Measurements from ENCODE around the gene LRP1B. TPM values are rescaled to one million over a fixed set of nuclear protein-coding genes. Genes with fewer than 3 reads are reported as not detected.

The LRP1B gene
- total RNA-seq, 4 donors from 2014 or later, result 0.42 to 0.71 (median 0.65) TPM

- Histone ChIP-seq H3K4me1 (no peaks in the 10 kb centered on the region), H3K27me3 (no peaks in the 10 kb centered on the region), H3K9me3 (no peaks in the 10 kb centered on the region), H3K4me3 (no peak overlapping the region), H3K36me3 (no peaks in the 10 kb centered on the region), H3K27ac (replicated peaks in 1 of 4) (no peak overlapping the region)
- WGBS, result 90% methylated on average over 3 of the region's 3 CpGs
- TF ChIP-seq POLR2A (IDR thresholded peaks at IDR 0.05; ENCODE audit: low read depth), result no peak
- no peak for TF ChIP-seq EP300 (IDR thresholded peaks at IDR 0.05)
- no peak for TF ChIP-seq POLR2AphosphoS5 (IDR thresholded peaks at IDR 0.05)
- no peak for TF ChIP-seq CTCF (IDR thresholded peaks at IDR 0.05)
- DNase-seq (ENCODE audit: extremely low spot score), result no peak
- intact Hi-C loops (cut with DNase I), result no loop called here
These were observed 420.1 kb downstream of the LRP1B start for GRCh38 chr2:141710589-141711239.

GRCh38 chr2:141709756-141710155 is 421.1 kb downstream of the LRP1B start:
- 74% methylated on average over 2 of the region's 2 CpGs for WGBS
- intact Hi-C loops (cut with DNase I), result no loop called here
- no peak for TF ChIP-seq EP300 (IDR thresholded peaks at IDR 0.05)
- TF ChIP-seq CTCF (IDR thresholded peaks at IDR 0.05), result no peak
- no peak for TF ChIP-seq POLR2A (IDR thresholded peaks at IDR 0.05; ENCODE audit: low read depth)
- no peak for TF ChIP-seq POLR2AphosphoS5 (IDR thresholded peaks at IDR 0.05)

GRCh38 chr2:141707486-141707885 is 423.3 kb downstream of the LRP1B start:
- intact Hi-C loops (cut with DNase I), result no loop called here
- no peaks in the 10 kb centered on the region for H3K9me3 ChIP-seq
- H3K36me3 ChIP-seq, result no peaks in the 10 kb centered on the region
- no peak for TF ChIP-seq POLR2A (IDR thresholded peaks at IDR 0.05; ENCODE audit: low read depth)
- TF ChIP-seq EP300 (IDR thresholded peaks at IDR 0.05), result no peak
- no peak for TF ChIP-seq POLR2AphosphoS5 (IDR thresholded peaks at IDR 0.05)
- H3K27ac ChIP-seq (replicated peaks in 1 of 4), result no peak overlapping the region
- H3K4me3 ChIP-seq, result no peak overlapping the region
- WGBS, result 68% methylated on average over 3 of the region's 3 CpGs
- DNase-seq (ENCODE audit: extremely low spot score), result no peak
- H3K27me3 ChIP-seq, result no peaks in the 10 kb centered on the region
- no peaks in the 10 kb centered on the region for H3K4me1 ChIP-seq

More at GRCh38 chr2:141709756-141710155, 421.1 kb downstream of the LRP1B start:
- Histone ChIP-seq H3K27me3 (no peaks in the 10 kb centered on the region), H3K4me1 (no peaks in the 10 kb centered on the region), H3K4me3 (no peak overlapping the region), H3K36me3 (no peaks in the 10 kb centered on the region), H3K27ac (replicated peaks in 1 of 4) (no peak overlapping the region), H3K9me3 (no peaks in the 10 kb centered on the region)
- no peak for DNase-seq (ENCODE audit: extremely low spot score)

GRCh38 chr2:141704541-141704940 is 426.3 kb downstream of the LRP1B start:
- no peak overlapping the region for H3K27ac ChIP-seq (replicated peaks in 1 of 4)
- H3K36me3 ChIP-seq, result no peaks in the 10 kb centered on the region
- no peak overlapping the region for H3K4me3 ChIP-seq
- intact Hi-C loops (cut with DNase I), result no loop called here
- TF ChIP-seq POLR2A (IDR thresholded peaks at IDR 0.05; ENCODE audit: low read depth) (no peak), EP300 (IDR thresholded peaks at IDR 0.05) (no peak), POLR2AphosphoS5 (IDR thresholded peaks at IDR 0.05) (no peak), CTCF (IDR thresholded peaks at IDR 0.05) (no peak)
- 87% methylated on average over 2 of the region's 2 CpGs for WGBS
- DNase-seq (ENCODE audit: extremely low spot score), result no peak
- H3K27me3 ChIP-seq, result no peaks in the 10 kb centered on the region
- no peaks in the 10 kb centered on the region for H3K4me1 ChIP-seq
- H3K9me3 ChIP-seq, result no peaks in the 10 kb centered on the region

GRCh38 chr2:141703501-141703900 is 427.3 kb downstream of the LRP1B start:
- no peaks in the 10 kb centered on the region for H3K36me3 ChIP-seq
- 67% methylated on average over 3 of the region's 3 CpGs for WGBS
- H3K27me3 ChIP-seq, result no peaks in the 10 kb centered on the region
- H3K27ac ChIP-seq (replicated peaks in 1 of 4), result no peak overlapping the region
- TF ChIP-seq POLR2AphosphoS5 (IDR thresholded peaks at IDR 0.05) (no peak), POLR2A (IDR thresholded peaks at IDR 0.05; ENCODE audit: low read depth) (no peak), CTCF (IDR thresholded peaks at IDR 0.05) (no peak), EP300 (IDR thresholded peaks at IDR 0.05) (no peak)
- no peak overlapping the region for H3K4me3 ChIP-seq
- H3K4me1 ChIP-seq, result no peaks in the 10 kb centered on the region
- no peak for DNase-seq (ENCODE audit: extremely low spot score)
- intact Hi-C loops (cut with DNase I), result no loop called here
- H3K9me3 ChIP-seq, result no peaks in the 10 kb centered on the region

Data from esophagus muscularis mucosa (tissue), 4 donors.